RWPE1 (cell line): ENCODE data around the gene TRNT1.

Experiments used
- CTCF ChIA-PET: fragments of 350-600 bp; sonication (Branson Sonifier 250); formaldehyde crosslinking; extraction: SDS; loops from one replicate; lab custom pipeline; 2021; lab: Yijun Ruan, JAX
- POLR2A ChIA-PET: fragments of 400-600 bp; formaldehyde crosslinking; extraction: SDS; loops from one replicate; lab custom pipeline; 2020; ENCODE audit warnings: antibody characterized with exemption; ENCODE audit not compliant: low non-redundant PET; lab: Yijun Ruan, JAX
- DNase-seq: peaks from one replicate; pipeline ENCODE4 v3.0.0; 2012; ENCODE audit warnings: low spot score
- H3K27ac ChIP-seq: fragments of 450-650 bp; 2 replicates; pipeline ENCODE4 v1.5.1; 2017
- CTCF ChIP-seq: fragments of 450-650 bp; conservative IDR thresholded peaks from 2 replicates; pipeline ENCODE4 v1.5.1; 2017; ENCODE audit warnings: low read depth, mild to moderate bottlenecking

The TRNT1 gene

GRCh38 chr3:3145831-3146230 lies 19.1 kb downstream of the TRNT1 start:
- H3K27ac ChIP-seq: no peak overlapping the region
- ChIA-PET POLR2A (no interaction called here), CTCF (no interaction called here)
- no peak for DNase-seq
- no peak for TF ChIP-seq CTCF

- no peak overlapping the region for H3K27ac ChIP-seq
- no peak for DNase-seq
- no peak for TF ChIP-seq CTCF
- ChIA-PET CTCF (no interaction called here), POLR2A (no interaction called here)
These were observed 22.8 kb downstream of the TRNT1 start for GRCh38 chr3:3149560-3149959.

- no peak for TF ChIP-seq CTCF
- ChIA-PET CTCF (no interaction called here), POLR2A (no interaction called here)
- H3K27ac ChIP-seq: no peak overlapping the region
- no peak for DNase-seq
These were observed 24.8 kb downstream of the TRNT1 start for GRCh38 chr3:3151513-3151912.

DNA sequence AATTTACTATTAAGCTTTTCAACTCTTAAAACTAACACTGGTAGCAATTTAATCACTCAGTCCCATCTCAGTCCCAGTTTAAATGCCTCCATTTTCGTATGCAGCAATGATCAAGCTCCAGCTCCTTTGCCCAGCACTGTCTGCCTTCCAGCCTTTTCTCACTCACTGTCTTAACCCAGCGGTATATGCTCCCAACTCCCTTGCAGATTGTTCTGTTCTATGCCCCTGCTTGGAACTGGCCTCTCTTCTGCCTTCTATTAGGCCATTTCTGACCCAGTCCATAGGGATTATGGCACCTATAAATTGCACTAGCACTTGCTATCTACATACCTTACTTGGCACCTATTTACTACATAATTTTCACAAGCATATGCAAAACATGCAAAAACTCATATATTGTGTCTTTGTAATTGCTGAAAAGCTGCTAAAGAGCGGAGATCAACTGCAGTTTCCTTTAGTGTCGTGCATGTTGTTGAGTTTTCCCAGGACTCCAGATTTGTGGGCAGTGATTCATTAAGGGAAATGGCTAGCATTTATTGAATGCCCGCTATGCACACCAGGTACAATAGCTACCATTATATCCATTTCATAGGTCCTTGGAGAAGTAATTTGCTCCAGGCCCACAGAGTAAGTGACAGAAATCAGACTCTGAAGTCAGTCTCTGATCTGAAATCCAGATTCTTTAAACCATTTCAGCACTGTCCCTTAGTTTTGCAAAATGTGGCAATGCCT lies 28.3 kb downstream of the TRNT1 start:
- H3K27ac ChIP-seq: no peak overlapping the region
- POLR2A ChIA-PET: no interaction called here
- CTCF ChIA-PET: no interaction called here
- TF ChIP-seq CTCF: no peak
- DNase-seq: no peak

GRCh38 chr3:3157484-3157883 lies 30.7 kb downstream of the TRNT1 start:
- ChIA-PET POLR2A (no interaction called here), CTCF (no interaction called here)
- H3K27ac ChIP-seq: no peak overlapping the region
- DNase-seq: no peak
- no peak for TF ChIP-seq CTCF

GRCh38 chr3:3160826-3161225 lies 34.1 kb downstream of the TRNT1 start:
- DNase-seq: no peak
- ChIA-PET POLR2A (no interaction called here), CTCF (no interaction called here)
- TF ChIP-seq CTCF: no peak
- no peak overlapping the region for H3K27ac ChIP-seq

GRCh38 chr3:3165241-3165640 lies 38.5 kb downstream of the TRNT1 start:
- CTCF ChIA-PET: no interaction called here
- DNase-seq: no peak
- H3K27ac ChIP-seq: no peak overlapping the region
- POLR2A ChIA-PET: no interaction called here
- TF ChIP-seq CTCF: no peak
